DOHH2 (cell line): ENCODE measurements around the gene HRH1.

Experiments used
- EZH2phosphoT487 ChIP-seq: fragments of 200-600 bp; sonication (generic); IDR thresholded peaks from 2 replicates; pipeline ENCODE4 v1.6.1; 2017; ENCODE audit warnings: borderline replicate concordance, mild to moderate bottlenecking, antibody characterized with exemption, low read length, moderate library complexity, mixed read lengths
- TF ChIP-seq, protein P1 (sequence below): fragments of 200-600 bp; sonication (generic); IDR thresholded peaks from one replicate; pipeline ENCODE4 v1.5.1; 2014; ENCODE audit warnings: antibody characterized with exemption, mild to moderate bottlenecking, low read depth, low read length; ENCODE audit not compliant: poor library complexity, severe bottlenecking

GRCh38 chr3:11284011-11284410 lies 129.7 kb downstream of the HRH1 start:
- TF ChIP-seq, protein P1, sequence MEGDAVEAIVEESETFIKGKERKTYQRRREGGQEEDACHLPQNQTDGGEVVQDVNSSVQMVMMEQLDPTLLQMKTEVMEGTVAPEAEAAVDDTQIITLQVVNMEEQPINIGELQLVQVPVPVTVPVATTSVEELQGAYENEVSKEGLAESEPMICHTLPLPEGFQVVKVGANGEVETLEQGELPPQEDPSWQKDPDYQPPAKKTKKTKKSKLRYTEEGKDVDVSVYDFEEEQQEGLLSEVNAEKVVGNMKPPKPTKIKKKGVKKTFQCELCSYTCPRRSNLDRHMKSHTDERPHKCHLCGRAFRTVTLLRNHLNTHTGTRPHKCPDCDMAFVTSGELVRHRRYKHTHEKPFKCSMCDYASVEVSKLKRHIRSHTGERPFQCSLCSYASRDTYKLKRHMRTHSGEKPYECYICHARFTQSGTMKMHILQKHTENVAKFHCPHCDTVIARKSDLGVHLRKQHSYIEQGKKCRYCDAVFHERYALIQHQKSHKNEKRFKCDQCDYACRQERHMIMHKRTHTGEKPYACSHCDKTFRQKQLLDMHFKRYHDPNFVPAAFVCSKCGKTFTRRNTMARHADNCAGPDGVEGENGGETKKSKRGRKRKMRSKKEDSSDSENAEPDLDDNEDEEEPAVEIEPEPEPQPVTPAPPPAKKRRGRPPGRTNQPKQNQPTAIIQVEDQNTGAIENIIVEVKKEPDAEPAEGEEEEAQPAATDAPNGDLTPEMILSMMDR, result no peak
- TF ChIP-seq EZH2phosphoT487, result no peak
